NCI-H2196 (cell line): Measurements from ENCODE around the gene RNF166.

Source experiments
- DNase-seq: peaks from one replicate; lab custom pipeline; 2025; ENCODE audit not compliant: unreplicated experiment; lab: John Stamatoyannopoulos, UW

RNF166 gene

DNA sequence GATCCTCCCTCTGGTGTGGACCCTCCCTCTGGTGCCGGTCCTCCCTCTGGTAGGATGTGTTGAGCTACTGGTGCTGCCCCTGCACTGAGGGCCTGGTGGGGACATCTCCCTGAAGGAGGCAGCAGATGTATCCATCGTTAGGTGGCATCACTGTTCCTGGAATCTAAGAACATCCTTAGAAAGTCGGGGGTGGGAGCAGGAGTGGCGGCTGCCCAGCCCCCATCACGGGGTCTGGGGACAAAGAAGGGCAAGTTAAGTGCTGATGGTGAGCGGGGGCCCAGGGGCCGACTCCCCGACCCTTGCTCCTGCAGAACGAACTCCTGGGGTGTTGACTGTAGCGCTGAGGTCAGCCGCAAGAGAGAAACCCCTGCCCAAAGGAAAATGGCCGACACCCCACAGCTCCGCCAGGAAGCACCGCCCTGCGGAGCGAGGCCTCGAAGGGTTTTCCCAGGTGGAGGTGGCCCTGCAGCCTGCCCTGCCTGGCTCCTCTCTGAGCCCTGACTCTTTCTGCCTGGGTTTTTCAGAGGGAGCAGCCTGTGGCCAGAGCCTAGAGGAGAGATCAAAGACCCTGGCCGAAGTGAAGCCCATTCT is 5.6 kb upstream of the RNF166 start:
- no peak for DNase-seq

DNA sequence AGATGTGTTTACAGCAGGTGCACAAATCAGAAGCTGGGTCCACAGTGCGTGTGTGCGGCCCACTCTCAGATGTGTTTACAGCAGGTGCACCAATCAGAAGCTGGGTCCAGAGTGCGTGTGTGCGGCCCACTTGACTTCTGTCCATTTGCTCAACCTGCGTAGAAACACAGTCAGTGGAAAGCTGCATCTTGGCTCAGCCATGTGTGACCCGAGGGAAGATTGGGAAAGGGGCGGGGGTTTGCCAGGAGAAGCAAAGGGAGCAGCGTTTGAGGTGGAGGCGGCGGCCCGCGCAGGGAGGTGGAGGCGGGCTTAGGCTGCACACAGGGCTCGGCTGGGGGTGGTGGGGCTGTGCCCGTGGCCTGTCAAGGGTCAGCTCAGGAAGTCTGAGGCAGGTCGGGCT is 4.3 kb upstream of the RNF166 start:
- no peak for DNase-seq

DNA sequence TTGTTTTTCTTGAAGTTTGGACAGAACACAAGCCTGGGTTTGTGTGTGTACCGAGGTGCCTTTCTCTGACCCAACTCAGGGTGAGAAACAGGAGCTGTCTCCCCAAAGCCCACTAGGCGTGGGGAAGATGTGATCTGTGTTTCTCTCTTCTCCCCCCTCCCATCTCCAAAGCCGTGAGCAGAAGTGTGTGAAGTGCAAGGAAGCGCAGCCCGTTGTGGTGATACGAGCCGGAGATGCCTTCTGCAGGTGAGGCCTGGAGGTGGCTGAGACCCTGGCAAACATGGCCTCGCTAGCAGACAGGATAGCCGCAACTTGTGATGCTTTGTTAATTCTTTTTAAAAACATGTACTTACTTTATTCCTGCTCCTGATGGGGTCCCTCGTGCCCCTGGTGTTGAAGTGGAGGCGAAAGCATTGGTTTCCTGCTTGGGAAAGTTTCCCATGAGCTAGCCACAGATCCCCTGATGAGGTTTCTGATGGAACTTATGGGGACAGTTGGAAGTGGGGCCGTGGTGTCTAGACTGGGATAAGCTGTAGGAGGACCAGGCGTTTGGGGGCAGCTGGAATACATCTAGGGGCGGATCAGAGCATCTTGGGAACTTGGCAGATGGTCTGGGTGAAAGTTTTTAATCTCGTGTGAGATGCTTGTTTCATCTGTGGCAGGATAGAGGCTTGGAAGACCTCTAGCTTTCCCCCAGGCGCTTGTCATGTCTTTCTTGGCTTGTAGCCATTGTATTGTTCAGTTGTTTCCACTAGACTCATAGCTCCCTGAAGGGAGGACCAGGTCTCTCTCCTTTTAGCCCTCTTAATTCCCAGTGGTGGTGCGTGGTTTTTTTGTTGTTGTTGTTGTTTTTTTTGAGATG is 988 bp upstream of the RNF166 start:
- no peak for DNase-seq

DNA sequence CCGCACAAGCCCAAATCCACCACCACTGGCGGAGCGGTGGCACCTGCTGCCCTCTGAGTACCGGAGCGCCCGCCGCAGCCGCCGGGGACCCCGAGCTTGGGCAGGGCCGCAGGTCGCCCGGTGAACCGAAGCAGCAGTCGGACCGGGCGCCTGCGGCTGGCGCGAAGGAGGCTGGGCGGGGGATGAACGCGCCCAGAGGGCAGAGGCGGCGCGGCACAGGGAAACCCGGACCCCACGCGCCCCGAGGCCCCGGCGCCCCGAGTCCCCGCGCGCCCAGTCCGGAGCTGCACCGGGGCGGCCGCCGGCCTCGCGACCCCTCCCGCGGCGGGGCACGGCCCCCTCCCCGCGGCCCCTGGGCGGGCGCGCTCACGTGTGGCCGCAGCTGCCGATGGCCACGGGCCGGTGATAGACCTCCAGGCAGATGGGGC is 393 bp downstream of the RNF166 start:
- no peak for DNase-seq

DNA sequence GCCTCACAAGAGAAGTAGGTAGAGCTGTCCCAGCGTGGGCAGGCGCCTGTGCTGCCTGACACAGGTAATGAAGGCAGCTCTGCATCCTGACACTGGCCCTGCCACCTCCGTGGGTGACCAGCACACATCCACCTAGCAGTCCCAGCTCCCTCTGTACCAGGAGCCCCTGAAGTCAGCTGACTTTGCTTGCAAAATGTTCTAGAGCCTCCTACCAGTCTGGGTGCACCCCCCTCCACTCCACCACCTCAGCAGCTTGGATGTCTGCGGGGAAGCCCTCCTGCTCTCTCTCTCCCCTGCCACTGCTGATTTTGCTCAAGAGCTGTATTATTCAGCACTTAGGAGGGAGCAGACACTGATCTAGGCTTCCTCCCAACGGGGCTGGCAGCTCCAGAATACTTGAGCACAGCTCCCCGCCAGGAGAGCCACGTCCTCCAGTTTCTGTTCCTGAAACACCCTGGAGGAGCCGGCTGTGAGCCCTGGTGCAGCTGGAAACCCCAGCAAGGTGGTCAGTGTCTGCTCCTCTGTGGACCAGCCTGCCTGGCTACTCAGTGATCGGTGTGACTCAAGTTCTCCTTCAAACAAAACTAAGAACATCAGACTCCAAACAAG is 1.0 kb downstream of the RNF166 start:
- no peak for DNase-seq

DNA sequence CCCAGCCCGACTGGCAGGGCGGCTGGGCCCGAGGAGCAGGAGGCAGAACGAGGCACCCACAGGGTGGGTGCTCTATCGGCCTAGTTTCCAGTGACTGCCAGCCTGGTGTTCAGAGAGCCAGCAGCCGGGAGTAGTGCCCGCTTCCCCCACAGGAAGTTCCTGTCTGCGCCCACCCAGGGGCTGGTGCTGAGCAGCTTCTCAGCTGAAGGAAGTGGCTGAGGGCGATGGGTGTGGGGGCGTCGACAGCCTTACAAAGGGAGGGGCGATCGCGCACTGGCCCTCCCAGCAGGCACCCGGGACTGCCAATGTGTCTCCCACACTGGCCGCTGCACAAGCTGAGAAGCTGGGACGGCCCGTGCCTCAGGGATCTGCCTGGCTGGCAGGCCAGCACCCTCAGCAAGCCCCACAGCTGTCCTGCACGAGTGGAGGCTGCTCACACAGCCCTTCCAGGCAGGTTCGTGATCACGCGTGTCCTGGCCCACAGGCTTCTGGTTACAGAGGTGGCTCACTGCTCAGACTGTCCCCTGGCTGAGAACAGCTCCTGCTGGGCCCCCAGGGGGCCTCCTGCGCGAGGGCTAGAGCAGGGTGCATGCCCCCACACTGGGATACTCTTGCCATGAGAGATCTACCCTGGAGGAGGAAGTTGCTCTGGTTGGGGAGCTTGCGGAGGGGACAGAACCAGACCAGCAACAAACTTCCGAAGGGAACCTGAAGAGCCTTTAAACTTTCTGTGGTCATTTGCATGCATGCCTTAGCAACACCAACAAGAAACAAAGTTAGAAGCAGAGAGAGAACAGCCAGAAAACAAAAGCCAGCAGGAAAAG is 2.5 kb downstream of the RNF166 start:
- no peak for DNase-seq

DNA sequence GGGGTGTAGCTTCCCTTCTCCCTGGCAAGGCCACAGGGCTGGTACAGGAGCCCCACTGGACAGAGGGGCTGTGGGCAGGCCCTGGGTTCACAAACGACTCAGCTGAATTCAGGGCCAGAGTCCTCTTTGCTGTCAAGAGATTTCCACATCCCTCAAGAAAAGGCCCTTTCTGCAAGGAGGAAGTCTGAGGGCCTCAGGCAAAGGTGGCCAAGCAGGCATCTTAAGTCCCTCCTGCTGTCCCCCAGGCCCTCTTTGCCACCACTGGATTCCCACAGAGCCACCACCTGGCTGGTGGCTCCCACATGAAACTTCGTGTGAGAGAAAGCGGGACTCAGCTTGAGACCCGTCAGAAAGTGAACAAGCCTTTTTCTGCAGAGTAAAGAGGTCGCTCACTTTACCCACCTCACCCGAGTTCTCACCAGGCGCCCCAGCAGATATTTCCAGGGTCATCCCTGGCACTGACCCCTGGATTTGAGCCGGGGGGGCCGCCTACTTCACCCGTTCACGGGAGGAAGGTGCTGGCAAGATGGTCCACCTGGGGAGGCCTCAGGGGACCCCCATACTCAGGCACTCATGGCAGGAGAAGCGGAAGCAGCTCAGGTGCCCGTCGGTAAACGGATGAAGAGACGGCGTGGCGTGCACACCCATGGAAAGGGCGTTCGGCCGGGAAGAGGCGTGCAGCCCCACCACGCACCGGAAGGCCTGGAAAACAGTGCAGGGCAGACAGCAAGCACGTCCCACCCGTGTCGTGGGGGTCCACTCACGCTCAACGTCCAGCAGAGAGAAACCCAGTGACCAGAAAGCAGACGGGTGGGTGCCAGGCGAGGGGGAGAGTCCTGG is 3.6 kb downstream of the RNF166 start:
- no peak for DNase-seq

DNA sequence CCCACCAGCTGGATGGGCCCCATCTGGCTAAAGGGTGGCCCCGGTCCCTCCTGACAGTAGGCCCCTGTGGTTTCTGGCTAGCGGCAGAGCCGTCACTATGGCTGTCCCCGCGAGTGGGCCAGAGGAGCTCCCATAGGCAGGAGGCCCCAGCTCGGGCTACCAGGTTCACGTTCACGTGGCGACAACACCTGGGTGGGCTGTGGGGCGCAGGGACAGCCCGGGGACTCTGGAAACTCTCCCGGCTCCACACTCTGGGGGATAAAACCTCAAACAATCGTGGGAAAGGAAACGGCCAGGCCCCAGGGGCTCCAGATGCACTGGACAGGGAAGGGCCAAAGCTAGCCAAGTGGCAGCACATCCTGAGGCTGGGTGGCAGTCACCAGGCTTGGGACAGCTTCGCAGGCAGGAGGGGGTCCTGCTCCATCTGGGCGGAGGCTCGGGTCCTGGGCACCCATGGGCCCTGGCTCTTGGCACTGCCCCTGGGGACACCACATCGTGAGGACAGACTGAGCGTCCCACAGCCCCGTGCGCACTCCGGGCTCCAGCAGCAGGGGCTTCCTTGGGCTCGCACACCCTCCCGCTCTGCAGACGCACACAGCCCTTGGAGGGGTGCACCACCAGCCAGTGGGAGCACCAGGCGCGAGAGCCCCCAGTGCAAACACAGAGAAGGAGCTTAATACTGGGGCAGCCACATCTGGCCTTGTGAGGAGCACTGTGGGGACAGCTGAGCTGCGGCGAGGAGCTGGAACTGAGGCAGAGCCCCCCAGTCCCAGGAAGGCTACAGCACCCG is 4.4 kb downstream of the RNF166 start:
- no peak for DNase-seq

DNA sequence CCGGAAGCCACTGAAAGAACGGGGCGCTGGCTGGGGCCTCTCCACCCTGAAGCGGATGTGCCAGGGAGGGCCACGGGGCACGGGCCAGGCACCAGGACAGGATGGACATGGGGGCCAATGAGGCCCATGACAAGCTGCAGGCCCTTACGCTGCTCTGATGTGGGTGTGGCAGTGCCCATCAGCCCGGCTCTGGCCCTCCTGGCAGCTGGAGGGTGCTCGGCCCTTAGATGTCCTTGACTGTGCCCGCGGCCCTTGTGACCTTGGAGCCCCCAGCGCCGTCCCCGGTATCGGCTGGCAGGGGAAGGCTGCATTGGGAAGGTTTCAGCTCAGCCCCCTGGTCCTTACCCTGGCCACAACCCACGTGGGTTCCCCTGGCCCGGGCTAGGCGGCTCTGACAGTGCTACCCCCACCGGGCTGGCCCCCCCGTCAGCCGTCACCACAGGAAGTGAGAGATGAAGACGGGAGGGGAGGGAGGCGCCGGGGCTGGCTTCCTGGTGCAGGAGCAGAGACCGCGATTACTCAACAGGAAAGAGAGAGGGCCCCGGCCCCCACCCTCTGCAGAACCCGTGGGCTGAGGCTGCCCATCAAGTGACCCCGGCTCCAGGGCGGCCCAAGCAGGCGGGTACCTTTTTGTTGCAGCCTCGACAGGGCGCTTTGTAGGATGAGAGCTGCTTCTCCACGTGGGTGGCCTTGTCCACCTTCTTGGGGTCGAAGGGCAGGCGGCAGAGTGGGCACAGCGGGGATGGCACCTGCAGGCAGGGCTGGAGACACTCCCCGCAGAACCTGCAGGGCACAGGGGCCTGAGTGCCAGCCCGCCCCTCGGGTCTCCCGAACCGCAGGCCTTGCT is 5.3 kb downstream of the RNF166 start:
- no peak for DNase-seq

DNA sequence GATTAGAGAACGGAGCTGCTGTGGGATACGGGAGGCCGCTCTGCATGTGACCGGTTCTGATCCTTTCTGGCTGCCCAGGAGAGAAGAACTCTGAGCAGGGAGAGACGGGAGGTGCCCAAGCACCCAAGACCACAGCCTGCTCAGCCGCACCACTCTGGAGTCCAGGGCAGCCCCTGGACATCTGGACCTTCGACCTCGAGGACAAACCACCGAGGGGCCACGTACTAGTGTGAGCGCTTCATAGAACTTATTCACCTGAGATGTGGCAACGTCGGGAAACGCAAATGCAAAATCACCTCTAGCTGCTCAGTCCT is 5.9 kb downstream of the RNF166 start:
- no peak for DNase-seq

DNA sequence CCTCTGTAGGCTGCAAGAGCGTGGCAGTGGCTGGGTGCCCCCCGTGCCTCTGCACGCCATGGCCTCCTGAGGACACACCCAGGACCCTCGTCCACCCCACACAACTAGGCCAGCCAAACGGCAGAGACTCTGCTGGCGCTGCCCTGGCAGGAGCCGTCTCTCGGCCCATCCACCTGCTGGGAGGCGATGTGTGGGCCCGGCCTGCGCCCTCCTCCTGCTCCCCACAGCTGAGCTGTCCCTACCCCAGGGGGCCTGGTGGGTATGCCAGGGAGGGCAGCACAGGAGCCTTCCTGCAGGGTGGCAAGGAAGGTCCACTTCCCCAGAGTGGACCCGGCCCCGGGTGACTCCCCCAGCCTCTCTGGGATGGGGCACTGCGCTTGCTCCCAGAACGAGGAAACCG is 7.0 kb downstream of the RNF166 start:
- no peak for DNase-seq

DNA sequence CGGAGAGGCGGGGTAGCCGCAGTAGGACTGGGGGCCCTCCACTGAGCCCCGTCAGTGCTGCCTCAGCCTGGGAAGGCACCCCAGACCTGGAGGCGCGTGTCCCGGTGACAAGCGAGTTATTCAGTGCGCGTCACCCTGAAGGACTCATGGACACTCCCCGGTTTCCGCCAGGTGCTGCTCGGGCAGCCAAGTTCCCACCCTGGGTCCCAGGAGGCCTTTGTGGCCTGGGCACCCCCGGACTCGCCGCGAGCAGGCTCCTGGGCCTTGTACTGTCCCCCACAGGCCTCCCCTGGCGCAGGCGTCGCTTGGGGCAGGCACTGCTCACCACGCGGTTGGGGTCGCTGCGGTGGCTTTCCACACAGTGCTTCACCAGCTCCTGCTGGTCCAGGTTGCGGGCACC is 7.6 kb downstream of the RNF166 start:
- DNase-seq: no peak

DNA sequence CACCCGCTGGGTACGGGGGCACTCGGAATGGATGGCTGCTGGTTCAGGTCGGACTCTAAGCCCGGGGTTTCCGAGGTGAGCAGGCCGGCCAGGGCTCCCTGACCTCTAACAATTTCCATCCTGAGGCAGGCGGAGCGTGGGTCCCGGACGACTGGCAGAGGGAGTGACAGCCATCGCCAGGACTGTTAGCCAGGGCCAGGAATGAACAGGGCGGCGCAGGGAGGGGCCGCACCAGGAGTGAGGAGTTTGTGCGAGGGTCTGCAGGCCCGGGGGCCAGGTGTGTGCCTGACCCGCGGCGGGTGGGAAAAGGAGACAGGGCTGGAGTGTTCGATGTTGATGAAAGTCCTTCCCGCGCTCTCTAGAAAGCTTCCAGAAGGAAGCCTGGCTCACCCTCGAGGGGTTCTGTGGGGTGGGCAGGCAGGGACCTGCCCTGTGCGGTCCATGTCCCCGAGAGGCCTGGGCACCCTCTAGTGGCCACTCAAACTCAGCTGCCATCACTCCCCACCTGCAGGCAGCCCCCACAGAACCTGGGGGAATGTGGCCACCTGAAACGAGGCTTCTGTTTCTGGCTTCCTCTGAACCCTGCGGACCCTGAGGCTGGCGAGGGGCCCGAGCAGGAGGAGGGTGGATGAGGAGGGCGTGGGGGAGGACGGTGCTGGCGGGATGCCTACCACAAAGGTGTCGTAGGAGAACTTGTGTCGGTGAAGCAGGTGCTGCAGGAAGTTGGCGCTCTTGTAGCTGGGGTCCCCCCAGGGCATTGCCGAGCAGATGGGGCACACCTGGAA is 8.2 kb downstream of the RNF166 start:
- DNase-seq: no peak

DNA sequence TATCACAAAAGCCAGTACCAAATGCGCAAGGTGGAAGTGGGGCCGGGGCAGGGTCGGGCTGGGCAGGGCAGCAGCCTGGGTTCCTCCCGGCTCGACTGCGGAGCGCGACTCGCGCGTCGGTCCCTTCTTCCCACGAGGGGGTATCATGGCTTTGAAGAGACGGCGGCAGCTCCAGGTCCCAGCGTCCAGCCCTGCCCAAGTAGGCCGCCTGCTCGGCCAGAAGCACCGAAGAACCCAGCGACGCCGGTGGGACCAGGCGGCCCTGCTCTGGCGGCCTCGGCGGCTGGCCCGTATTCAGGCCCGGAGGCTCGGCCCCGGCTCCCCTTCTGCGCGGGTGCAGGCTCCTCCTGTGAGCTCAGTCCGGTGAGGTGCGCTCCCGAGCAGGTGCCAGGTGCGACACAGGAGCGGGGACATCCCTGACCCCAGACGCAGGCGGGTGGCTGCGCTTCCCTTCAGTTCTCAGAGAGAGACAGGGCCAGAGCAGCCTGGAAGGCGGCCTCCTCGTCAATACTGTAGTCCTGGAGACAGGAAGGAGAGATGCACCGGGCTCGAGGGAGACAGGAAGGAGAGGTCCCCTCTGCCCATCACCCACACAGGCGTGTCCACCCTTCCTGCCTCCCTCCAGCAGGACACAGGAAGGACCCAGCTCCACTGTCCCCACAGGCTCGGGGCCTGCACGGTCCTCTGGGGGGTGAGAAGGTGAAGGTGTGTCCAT is 8.9 kb downstream of the RNF166 start:
- DNase-seq: no peak

DNA sequence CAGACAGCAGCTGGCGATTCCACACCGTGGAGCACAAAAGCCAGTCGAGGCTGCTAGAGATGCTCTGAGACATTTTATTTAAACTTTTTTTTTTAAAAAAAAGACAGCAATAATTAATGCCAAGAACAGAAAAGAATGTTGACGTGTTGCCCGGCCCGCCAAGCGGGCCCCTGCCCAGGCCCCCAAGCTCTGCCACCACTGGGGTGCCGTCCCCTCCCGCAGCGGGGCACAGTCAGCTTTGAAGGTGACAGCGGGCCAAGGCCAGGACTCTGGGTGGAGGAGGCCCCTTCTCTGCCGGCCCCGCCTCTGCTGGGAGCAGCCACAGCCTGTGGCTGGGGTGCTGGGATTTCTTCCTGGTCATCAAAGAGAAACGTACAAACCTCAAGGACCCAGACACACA is 9.8 kb downstream of the RNF166 start:
- no peak for DNase-seq

DNA sequence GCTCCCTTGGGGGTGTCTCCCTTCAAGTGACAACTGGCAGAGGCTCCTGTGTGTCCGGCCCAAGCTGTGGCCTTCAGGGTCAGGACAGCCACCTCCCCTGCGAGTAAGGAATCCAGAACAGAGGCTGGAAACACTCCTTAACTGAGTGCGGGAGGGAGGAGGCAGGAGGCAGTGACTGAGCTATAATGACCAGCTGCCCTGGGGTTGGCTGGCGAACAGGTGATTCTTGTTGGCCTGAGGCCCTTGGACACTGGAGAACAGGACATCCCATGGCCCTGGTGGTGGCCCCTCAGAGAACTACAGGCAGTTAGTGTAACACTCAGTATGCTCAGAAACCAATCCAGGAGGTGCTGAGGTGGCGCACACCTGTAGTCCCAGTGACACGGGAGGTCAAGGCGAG is 10.5 kb downstream of the RNF166 start:
- no peak for DNase-seq

DNA sequence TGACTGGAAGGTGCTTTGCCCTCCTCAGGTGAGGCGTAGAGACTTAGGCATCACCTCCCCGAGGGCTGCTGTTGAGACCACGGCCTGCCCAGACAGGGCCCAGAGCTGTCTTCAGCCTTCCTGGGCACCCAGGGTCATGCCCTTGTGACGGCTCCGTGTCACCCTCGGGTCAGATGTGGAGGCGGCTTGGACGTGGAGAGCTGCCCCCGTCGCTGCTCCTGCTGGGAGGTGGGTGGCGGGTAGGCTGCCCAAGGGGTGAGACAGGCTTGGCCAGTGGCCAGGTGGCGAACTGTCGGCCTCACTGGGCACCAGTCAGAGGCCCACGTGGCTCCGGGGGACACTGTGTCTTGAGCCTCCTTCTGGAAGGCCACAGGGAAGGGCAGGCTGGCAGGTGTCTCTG is 11.0 kb downstream of the RNF166 start:
- no peak for DNase-seq
